ENCODE results near the gene FAM234A. TPM values are rescaled to one million over a fixed set of nuclear protein-coding genes. Genes with fewer than 3 reads are reported as not detected.
"Not testable (repeated sequence)": the region's sequence is repeated elsewhere in the genome, so short reads cannot be mapped to it uniquely, and the experiment has no call there.

Gene FAM234A
- total and polyA plus RNA-seq, 8 donors = 13.1 to 87.2 (median 35.1) TPM

DNA sequence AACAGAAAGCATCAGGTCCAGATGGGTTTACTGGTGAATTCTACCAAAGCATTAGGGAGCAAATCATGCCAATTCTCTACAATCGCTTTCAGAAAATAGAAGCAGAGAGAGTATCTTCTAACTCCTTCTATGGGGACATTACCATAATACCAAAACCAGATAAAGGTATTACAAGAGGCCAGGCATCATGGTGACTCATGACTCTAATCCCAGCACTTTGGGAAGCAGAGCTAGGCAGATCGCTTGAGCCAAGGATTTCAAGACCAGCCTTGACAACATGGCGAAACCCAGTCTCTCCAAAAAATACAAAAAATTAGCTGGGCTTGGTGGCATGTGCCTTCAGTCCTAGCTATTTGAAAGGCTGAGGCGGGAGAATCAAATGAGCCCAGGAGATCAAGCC is 31.4 kb upstream of the FAM234A start:
- no peaks in the 10 kb centered on the region for H3K9me3 ChIP-seq
- no peaks in the 10 kb centered on the region for H3K27me3 ChIP-seq
- peaks cover 65 to 98% (median 97%) of the 10 kb centered on the region in 4 donors for H3K36me3 ChIP-seq
- WGBS, 5 donors = 95 to 99% (median 95%) methylated on average over 4 of the region's 4 CpGs
- intact Hi-C loops (cut with DNase I; ENCODE audit: low total_unique reads) = no loop called here
- no peak for DNase-seq
- TF ChIP-seq POLR2AphosphoS5 (IDR thresholded peaks at IDR 0.05) (no peak), EP300 (IDR thresholded peaks at IDR 0.05) (no peak), POLR2A (IDR thresholded peaks at IDR 0.05) (no peak)
- TF ChIP-seq, protein P1, sequence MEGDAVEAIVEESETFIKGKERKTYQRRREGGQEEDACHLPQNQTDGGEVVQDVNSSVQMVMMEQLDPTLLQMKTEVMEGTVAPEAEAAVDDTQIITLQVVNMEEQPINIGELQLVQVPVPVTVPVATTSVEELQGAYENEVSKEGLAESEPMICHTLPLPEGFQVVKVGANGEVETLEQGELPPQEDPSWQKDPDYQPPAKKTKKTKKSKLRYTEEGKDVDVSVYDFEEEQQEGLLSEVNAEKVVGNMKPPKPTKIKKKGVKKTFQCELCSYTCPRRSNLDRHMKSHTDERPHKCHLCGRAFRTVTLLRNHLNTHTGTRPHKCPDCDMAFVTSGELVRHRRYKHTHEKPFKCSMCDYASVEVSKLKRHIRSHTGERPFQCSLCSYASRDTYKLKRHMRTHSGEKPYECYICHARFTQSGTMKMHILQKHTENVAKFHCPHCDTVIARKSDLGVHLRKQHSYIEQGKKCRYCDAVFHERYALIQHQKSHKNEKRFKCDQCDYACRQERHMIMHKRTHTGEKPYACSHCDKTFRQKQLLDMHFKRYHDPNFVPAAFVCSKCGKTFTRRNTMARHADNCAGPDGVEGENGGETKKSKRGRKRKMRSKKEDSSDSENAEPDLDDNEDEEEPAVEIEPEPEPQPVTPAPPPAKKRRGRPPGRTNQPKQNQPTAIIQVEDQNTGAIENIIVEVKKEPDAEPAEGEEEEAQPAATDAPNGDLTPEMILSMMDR (IDR thresholded peaks at IDR 0.05) = no peak
- H3K4me1 ChIP-seq = no peaks in the 10 kb centered on the region
- no peak overlapping the region for H3K27ac ChIP-seq
- H3K4me3 ChIP-seq = no peak overlapping the region

DNA sequence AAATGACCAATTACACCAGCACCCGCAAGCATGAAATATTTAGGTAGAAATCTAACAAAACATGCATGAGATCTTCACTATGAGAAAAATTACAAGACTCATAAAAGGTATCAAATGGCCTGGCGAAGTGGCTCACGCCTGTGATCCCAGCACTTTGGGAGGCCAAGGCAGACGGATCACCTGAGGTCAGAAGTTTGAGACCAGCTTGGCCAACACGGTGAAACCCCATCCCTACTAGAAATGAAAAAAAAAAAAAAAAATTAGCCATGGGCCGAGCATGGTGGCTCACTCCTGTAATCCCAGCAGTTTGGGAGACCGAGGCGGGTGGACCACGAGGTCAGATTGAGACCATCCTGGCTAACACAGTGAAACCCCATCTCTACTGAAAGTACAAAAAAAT is 30.6 kb upstream of the FAM234A start:
- intact Hi-C loops (cut with DNase I; ENCODE audit: low total_unique reads) = not testable (repeated sequence)
- 85 to 96% (median 95%) methylated on average over 9 of the region's 9 CpGs for WGBS, 5 donors

DNA sequence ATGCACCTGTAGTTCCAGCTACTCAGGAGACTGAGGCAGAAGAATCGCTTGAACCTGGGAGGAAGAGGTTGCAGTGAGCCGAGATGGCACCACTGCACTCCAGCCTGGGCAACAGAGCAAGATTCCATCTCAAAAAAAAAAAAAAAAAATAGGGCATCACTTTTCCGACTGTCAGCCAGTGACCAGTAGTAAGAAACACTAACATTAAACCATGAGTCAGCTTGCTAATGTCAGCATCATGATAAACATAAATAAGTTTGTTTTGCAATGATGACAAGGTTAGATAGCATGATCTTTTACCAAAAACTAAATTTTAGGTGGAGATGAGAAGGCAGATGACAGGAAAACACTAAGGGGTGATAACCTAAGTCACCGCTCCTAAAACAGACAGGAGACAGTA is 25.3 kb upstream of the FAM234A start:
- peaks cover 0 to 11% (median 0%) of the 10 kb centered on the region in 4 donors for H3K4me1 ChIP-seq
- H3K27me3 ChIP-seq; H3K4me3 ChIP-seq; H3K9me3 ChIP-seq; H3K27ac ChIP-seq; intact Hi-C loops (cut with DNase I; ENCODE audit: low total_unique reads); DNase-seq: not testable (repeated sequence)
- H3K36me3 ChIP-seq = peaks cover 55 to 100% (median 100%) of the 10 kb centered on the region in 4 donors
- 81 to 90% (median 85%) methylated on average over 4 of the region's 4 CpGs for WGBS, 5 donors

More for the DNA sequence above, 30.6 kb upstream of the FAM234A start:
- not testable (repeated sequence) for H3K9me3 ChIP-seq, H3K27me3 ChIP-seq, H3K27ac ChIP-seq, DNase-seq, H3K4me1 ChIP-seq, H3K4me3 ChIP-seq
- peaks cover 57 to 98% (median 97%) of the 10 kb centered on the region in 4 donors for H3K36me3 ChIP-seq

DNA sequence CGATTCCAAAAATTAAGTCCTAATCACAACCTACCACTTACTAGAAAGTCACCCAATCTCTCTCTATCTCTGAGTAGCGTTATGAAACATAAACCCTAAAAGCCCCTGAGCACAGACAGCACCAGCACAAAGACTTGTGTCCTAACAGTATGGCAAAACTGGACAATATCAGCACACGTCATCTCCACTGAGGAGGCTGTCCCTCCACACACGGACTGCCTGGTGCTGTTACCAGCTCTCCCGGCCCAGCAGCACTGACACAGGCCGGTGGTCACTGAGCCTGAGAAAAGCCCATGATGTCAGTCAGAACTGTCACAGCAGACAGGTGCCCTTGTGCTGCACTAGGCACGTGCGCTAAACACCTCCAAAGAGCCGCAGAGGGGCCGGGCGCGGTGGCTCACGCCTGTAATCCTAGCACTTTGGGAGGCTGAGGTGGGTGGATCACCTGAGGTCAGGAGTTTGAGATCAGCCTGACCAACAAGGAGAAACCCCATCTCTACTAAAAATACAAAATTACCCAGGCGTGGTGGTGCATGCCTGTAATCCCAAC is 22.9 kb upstream of the FAM234A start:
- H3K27ac ChIP-seq; H3K4me3 ChIP-seq; H3K9me3 ChIP-seq; DNase-seq; intact Hi-C loops (cut with DNase I; ENCODE audit: low total_unique reads); H3K27me3 ChIP-seq: not testable (repeated sequence)
- peaks cover 50 to 100% (median 100%) of the 10 kb centered on the region in 4 donors for H3K36me3 ChIP-seq
- 86 to 92% (median 88%) methylated on average over 12 to 14 of the region's 14 CpGs for WGBS, 5 donors
- peaks cover 0 to 11% (median 0%) of the 10 kb centered on the region in 4 donors for H3K4me1 ChIP-seq

DNA sequence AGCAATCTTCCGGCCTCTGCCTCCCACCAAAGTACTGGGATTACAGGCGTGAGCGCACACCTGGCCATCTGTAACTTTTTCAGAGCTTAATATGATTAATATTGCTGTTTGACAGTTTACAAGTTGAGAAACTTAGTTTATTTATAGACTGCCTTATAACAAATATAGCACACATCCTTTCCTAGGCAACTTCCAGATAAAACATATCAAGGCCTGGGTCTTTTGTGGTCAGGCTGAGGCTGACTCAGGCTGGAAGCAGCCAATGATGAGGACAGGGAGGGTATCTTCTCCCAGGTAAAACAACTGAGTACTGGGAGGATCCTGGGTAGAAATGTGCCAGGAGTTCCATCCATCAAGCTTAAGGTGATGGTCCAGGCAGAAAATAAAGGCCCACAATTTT is 21.6 kb upstream of the FAM234A start:
- H3K27ac ChIP-seq = no peak overlapping the region
- TF ChIP-seq POLR2A (IDR thresholded peaks at IDR 0.05) = no peak
- TF ChIP-seq EP300 (IDR thresholded peaks at IDR 0.05) = no peak
- no peak for TF ChIP-seq POLR2AphosphoS5 (IDR thresholded peaks at IDR 0.05)
- TF ChIP-seq, protein P1 (IDR thresholded peaks at IDR 0.05) = no peak
- DNase-seq = no peak
- intact Hi-C loops (cut with DNase I; ENCODE audit: low total_unique reads) = no loop called here
- no peak overlapping the region for H3K4me3 ChIP-seq
- peaks cover 0 to 11% (median 0%) of the 10 kb centered on the region in 4 donors for H3K4me1 ChIP-seq
- no peaks in the 10 kb centered on the region for H3K27me3 ChIP-seq
- H3K9me3 ChIP-seq = no peaks in the 10 kb centered on the region
- peaks cover 48 to 100% (median 100%) of the 10 kb centered on the region in 4 donors for H3K36me3 ChIP-seq
- WGBS, 5 donors = 93 to 98% (median 93%) methylated on average over 3 of the region's 3 CpGs

DNA sequence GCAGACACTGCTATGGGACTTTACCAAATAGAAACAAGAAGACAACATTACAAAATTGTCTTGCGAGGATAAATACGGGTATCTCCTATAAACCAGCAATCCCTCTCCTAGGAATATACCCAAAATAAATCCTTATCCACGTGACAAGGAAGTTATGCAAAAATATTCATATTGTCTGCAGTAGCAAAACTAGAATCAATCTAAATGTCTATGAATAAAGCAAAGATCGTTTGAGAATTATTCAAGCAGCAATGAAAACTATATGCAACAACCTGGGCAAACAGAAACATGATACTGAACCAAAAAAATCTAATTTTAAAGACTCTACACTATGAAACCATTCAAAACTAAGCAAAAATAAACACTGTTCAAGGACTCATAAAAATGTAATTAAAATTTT is 14.6 kb upstream of the FAM234A start:
- Histone ChIP-seq H3K9me3 (no peaks in the 10 kb centered on the region), H3K4me3 (no peak overlapping the region), H3K36me3 (peaks cover 58 to 100% (median 100%) of the 10 kb centered on the region in 4 donors), H3K27ac (no peak overlapping the region), H3K27me3 (no peaks in the 10 kb centered on the region), H3K4me1 (no peaks in the 10 kb centered on the region)
- no peak for DNase-seq
- intact Hi-C loops (cut with DNase I; ENCODE audit: low total_unique reads) = no loop called here
- TF ChIP-seq, protein P1 (IDR thresholded peaks at IDR 0.05) = no peak
- TF ChIP-seq EP300 (IDR thresholded peaks at IDR 0.05) = no peak
- TF ChIP-seq POLR2A (IDR thresholded peaks at IDR 0.05) = no peak
- TF ChIP-seq POLR2AphosphoS5 (IDR thresholded peaks at IDR 0.05) = no peak
- 55 to 76% (median 64%) methylated on average over 4 of the region's 4 CpGs for WGBS, 5 donors

Data from stomach (tissue), 9 donors.